MG63 (cell line): Measurements from ENCODE around the gene SEL1L3. TPM values are rescaled to one million over a fixed set of nuclear protein-coding genes. Genes with fewer than 3 reads are reported as not detected.
"Not testable (repeated sequence)": the region's sequence is repeated elsewhere in the genome, so short reads cannot be mapped to it uniquely, and the experiment has no call there.

Experiments
- DNase-seq: peaks from one replicate; pipeline ENCODE4 v3.0.0-alpha.2; 2020
- H3K27me3 ChIP-seq: fragments of 250-450 bp; sonication (Bioruptor Pico); 2 replicates; pipeline ENCODE4 v1.5.1; 2020; ENCODE audit warnings: mild to moderate bottlenecking, moderate library complexity
- H3K36me3 ChIP-seq: fragments of 250-450 bp; sonication (Bioruptor Pico); 2 replicates; pipeline ENCODE4 v1.5.1; 2020; ENCODE audit warnings: mild to moderate bottlenecking, moderate library complexity
- H3K4me3 ChIP-seq: fragments of 250-450 bp; sonication (Bioruptor Pico); 2 replicates; pipeline ENCODE4 v1.5.1; 2020; ENCODE audit warnings: mild to moderate bottlenecking, moderate library complexity
- H3K9me3 ChIP-seq: fragments of 250-450 bp; sonication (Bioruptor Pico); 2 replicates; pipeline ENCODE4 v1.5.1; 2020; ENCODE audit warnings: mild to moderate bottlenecking, moderate library complexity
- total RNA-seq: library from RNA; depleted of rRNA; stranded (reverse); fragments of >200 nt; shearing (Covaris generic); gene quantifications from 2 replicates; pipeline ENCODE4 v1.2.3, GENCODE V29; 2014; ENCODE audit warnings: low replicate concordance

The SEL1L3 gene
- total RNA-seq, 1 experiment from 2014 or later = 37.6 TPM

DNA sequence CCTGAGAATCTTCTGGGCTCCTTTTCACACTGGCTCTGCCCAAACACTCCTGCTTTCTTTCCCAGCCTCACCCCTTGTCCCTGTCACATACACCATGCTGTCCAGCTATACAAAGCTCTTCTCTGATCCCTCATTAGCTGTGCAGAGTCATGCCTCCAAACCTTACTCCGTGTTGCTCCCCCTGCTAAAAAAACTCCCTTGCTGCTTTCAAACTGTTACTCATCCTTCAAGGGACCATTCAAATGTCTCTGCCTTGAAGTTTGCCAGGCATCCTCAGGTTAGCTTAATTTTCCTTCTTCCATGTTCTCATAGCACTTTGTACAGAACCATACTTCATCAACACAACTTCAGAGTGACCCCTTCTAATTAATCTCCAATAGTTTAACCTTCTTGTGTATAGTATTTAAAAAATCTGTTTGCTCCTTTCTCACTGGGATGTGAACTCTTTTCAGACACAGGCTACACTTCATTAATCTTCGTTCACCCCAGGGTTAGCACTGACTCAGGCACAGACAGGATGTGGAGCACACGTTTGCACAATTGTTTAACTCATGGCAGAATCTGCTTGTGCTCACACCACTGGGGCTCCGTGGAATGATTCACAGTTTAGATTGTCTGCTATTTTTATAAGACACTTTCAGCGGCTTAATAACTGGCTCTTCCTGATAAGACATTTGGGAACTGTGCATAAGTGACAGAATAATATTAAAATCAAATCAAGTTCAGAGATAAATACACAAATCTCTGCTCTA, 21.4 kb upstream of the SEL1L3 start:
- Histone ChIP-seq H3K27me3 (no peaks in the 10 kb centered on the region), H3K4me3 (no peak overlapping the region), H3K9me3 (no peaks in the 10 kb centered on the region), H3K36me3 (no peaks in the 10 kb centered on the region)
- peak; percentile 25 for DNase-seq

DNA sequence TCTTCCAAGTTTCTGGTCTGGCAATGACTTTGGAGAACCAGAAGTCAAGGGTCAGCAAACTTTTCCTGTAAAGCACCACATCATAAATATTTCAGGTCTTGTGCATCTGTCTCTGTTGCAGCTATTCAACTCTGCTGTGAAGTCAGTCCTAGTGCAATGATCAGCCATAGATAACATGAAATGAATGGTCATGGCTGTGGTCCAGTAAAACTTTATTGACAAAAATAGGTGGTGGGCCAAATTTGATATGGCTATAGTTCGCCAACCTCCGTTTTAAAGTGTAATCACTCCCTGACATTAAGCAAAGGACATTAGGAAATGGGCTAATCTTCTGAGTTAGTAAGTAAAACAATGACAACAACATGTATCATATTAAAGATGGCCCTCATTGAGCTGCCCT, 20.8 kb upstream of the SEL1L3 start:
- Histone ChIP-seq H3K36me3 (no peaks in the 10 kb centered on the region), H3K27me3 (no peaks in the 10 kb centered on the region), H3K4me3 (no peak overlapping the region), H3K9me3 (no peaks in the 10 kb centered on the region)
- no peak for DNase-seq

DNA sequence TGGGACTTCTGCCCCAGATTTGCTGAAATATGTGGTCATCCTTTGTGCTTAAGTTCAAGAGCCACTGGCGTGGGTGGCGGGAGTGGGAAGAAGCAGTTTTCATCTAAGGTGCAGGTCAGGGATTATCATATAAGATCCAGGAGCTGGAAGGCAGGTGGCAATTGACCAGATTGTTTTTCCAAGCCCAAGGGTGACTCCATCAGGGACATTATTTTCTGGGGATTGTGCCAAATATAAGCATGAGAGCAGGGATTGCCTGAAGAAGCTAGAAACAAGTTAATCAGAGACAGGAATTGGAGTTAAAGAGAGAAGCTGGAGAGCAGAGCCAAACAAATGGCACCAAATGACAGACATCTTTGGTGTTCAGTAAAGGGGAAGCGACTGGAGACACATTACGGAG, 19.4 kb upstream of the SEL1L3 start:
- Histone ChIP-seq H3K36me3 (no peaks in the 10 kb centered on the region), H3K9me3 (no peaks in the 10 kb centered on the region), H3K27me3 (no peaks in the 10 kb centered on the region), H3K4me3 (no peak overlapping the region)
- DNase-seq = no peak

GRCh38 chr4:25881193-25881592, 18.4 kb upstream of the SEL1L3 start:
- no peak for DNase-seq
- Histone ChIP-seq H3K4me3 (no peak overlapping the region), H3K27me3 (no peaks in the 10 kb centered on the region), H3K36me3 (no peaks in the 10 kb centered on the region), H3K9me3 (no peaks in the 10 kb centered on the region)

GRCh38 chr4:25879991-25880651, 17.3 kb upstream of the SEL1L3 start:
- H3K9me3 ChIP-seq = no peaks in the 10 kb centered on the region
- no peak for DNase-seq
- H3K36me3 ChIP-seq = no peaks in the 10 kb centered on the region
- no peaks in the 10 kb centered on the region for H3K27me3 ChIP-seq
- H3K4me3 ChIP-seq = no peak overlapping the region

DNA sequence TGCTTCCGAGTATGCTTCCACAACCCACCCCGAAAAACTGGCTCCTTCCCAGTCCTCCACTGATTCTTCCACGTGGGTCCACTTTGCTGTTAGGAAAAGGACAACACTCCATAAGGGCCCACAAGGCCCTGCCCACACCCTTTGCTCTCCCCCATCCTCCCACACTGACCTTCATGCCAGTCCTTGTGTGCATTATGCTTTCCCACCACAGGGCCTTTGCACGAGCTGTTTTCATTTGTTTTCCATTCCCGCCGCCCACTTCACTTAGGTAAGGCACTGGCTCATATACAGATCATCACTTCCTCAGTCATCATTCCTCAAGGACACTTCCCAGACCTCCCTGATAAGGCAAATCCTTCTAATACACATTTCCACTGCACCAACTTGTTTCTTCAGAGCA, 16.8 kb upstream of the SEL1L3 start:
- H3K27me3 ChIP-seq = no peaks in the 10 kb centered on the region
- H3K9me3 ChIP-seq = no peaks in the 10 kb centered on the region
- H3K4me3 ChIP-seq = no peak overlapping the region
- no peaks in the 10 kb centered on the region for H3K36me3 ChIP-seq
- no peak for DNase-seq

GRCh38 chr4:25879091-25879584, 16.4 kb upstream of the SEL1L3 start:
- Histone ChIP-seq H3K27me3 (no peaks in the 10 kb centered on the region), H3K9me3 (no peaks in the 10 kb centered on the region), H3K36me3 (no peaks in the 10 kb centered on the region), H3K4me3 (no peak overlapping the region)
- no peak for DNase-seq

DNA sequence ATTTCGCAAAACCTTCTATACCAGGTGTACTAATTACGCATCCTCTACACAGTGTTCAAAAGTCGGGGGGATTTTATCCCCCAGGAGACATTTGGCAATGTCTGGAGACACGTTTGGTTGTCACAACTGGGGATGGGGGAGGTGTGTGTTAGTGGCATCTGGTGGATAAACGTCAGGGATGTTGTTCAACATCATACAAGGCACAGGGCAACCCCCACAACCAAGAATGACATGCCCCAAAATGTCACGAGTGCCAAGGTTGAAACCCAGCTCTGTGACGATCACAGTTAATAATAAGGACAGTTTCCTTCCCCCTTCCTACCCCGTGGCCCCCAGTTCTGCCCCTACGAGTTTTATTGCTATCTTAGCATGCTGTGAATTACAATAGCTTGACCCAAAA, 15.9 kb upstream of the SEL1L3 start:
- Histone ChIP-seq H3K36me3 (no peaks in the 10 kb centered on the region), H3K9me3 (no peaks in the 10 kb centered on the region), H3K4me3 (no peak overlapping the region), H3K27me3 (no peaks in the 10 kb centered on the region)
- no peak for DNase-seq

DNA sequence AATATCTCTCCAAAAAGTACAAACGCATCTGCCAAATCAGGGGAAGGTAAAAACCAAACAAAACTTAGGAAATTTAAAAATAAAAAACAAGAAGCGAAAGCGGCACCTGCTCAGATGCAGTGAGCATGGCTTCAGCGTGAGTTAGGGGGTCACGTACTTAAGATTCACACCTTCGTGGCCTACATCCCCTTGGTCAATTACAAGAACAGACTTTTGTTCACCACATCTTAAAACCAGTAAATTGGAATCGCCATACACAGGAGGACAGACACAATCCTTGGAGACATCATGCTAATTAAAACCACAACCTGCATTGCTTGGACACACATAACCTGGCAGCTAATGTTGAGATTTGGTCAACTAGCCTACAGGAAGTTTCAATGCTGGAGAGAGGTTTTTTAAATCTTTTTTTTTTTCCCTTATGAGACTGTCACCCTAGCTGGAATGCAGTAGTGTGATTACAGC, 12.5 kb upstream of the SEL1L3 start:
- Histone ChIP-seq H3K9me3 (no peaks in the 10 kb centered on the region), H3K27me3 (no peaks in the 10 kb centered on the region)
- DNase-seq = no peak

GRCh38 chr4:25874655-25875054, 11.9 kb upstream of the SEL1L3 start:
- DNase-seq = no peak
- H3K4me3 ChIP-seq = no peak overlapping the region
- no peaks in the 10 kb centered on the region for H3K27me3 ChIP-seq
- no peaks in the 10 kb centered on the region for H3K9me3 ChIP-seq
- H3K36me3 ChIP-seq = no peaks in the 10 kb centered on the region

More for the DNA sequence above, 12.5 kb upstream of the SEL1L3 start:
- H3K4me3 ChIP-seq = no peak overlapping the region
- no peaks in the 10 kb centered on the region for H3K36me3 ChIP-seq

GRCh38 chr4:25873632-25874129, 10.9 kb upstream of the SEL1L3 start:
- H3K36me3 ChIP-seq = no peaks in the 10 kb centered on the region
- no peaks in the 10 kb centered on the region for H3K9me3 ChIP-seq
- no peak for DNase-seq
- no peaks in the 10 kb centered on the region for H3K27me3 ChIP-seq
- H3K4me3 ChIP-seq = no peak overlapping the region

DNA sequence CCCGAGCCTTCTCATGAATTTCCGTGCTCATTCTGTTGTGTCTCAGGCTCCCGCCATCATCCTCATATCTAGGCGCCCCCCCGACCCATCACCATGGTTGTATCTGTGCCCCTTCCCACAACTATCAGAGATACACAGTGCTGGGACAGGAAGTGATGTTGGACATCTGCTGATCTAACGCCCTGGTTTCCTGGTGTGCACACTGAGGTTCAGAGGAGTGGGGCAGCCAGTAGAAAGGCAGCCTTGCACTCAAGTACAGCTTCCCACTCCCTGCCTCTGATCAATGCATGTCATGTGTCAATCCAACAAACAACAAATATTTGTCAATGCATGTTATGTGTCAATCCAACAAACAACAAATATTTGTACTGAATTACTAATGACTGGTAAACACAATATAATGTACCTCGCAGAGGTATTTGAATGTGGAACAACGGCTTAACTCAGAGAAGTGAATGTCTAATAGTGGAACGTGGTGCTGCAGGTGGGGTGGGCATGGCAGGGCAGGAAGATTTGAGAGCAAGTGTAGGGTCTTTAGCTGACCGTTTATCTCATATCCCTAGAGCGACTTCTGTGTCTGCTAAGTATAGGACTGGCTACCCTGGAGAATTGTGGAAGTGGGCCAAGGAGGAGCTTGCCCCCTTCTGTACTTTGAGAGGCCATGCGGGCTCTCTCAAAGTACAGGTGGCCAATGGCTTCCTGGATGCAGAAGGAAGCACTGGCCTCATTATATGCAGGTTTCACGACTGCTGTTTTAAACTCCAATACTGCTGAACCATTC, 10.3 kb upstream of the SEL1L3 start:
- Histone ChIP-seq H3K9me3 (no peaks in the 10 kb centered on the region), H3K27me3 (no peaks in the 10 kb centered on the region), H3K4me3 (no peak overlapping the region), H3K36me3 (no peaks in the 10 kb centered on the region)
- no peak for DNase-seq

GRCh38 chr4:25870081-25870480, 7.3 kb upstream of the SEL1L3 start:
- Histone ChIP-seq H3K9me3 (no peaks in the 10 kb centered on the region), H3K4me3 (no peak overlapping the region), H3K36me3 (no peaks in the 10 kb centered on the region), H3K27me3 (no peaks in the 10 kb centered on the region)
- no peak for DNase-seq

DNA sequence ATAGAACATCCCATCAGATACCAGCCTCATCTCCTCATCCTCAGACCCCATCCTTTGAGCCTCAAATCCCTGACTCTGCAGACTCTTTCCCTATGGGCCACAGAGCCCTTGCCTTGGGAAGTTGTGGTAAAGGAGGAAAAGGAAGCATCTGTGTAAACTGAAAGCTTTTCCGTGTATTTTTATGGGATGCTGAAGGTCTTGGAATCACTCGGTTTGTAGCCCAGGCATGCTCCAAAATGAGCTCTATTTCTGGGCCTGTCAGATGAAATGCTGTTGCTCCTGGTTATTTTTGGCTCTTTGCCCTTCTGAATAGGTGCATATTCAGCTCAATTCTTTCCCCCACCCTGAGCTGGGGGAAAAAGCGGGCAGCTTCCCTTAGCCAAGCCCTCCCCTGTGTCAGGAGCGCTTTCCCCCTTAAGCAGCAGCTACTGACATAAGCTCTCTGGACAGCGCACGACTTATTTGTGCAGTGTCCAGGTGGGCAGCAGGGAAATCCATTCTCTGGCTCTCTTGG, 5.0 kb upstream of the SEL1L3 start:
- no peaks in the 10 kb centered on the region for H3K27me3 ChIP-seq
- H3K9me3 ChIP-seq = no peaks in the 10 kb centered on the region
- no peaks in the 10 kb centered on the region for H3K36me3 ChIP-seq
- DNase-seq = no peak
- H3K4me3 ChIP-seq = no peak overlapping the region

DNA sequence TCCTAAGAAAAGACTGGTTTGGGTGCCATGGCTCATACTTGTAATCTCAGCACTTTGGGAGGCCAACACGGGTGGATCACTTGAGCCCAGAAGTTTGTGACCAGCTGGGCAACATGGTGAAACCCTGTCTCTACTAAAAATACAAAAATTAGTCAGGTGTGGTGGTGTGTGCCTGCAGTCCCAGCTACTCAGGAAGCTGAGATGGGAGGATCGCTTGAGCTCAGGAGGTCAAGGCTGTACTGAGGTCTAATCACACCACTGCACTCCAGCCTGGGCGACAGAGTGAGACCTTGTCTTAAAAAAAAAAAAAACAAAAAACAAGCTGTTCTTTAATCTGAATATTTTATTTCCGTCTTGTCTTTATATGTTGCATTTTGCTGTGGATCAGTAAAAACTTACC, 3.6 kb upstream of the SEL1L3 start:
- DNase-seq, H3K4me3 ChIP-seq, H3K36me3 ChIP-seq, H3K27me3 ChIP-seq, H3K9me3 ChIP-seq: not testable (repeated sequence)

DNA sequence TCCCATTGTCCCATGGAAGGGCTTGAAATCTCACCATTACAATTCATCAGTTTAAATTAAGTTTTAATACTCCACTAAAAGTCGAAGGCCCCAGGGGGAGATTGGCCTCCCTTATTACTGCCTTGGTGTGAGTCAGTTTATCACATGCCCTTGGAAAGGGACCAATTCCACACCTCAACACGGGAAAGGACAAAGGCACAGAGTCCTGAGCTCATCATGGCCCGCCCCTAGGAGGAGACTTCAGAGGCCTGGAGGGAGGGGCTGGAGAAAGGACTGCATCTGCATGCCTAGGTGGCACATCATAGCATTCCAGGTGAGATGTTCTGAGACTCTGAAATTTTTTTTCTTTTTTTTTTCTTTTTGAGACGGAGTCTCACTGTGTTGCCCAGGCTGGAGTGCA, 2.8 kb upstream of the SEL1L3 start:
- H3K4me3 ChIP-seq = no peak overlapping the region
- no peaks in the 10 kb centered on the region; the same call in 1 of the 2 replicates for H3K36me3 ChIP-seq
- H3K27me3 ChIP-seq = no peaks in the 10 kb centered on the region
- no peaks in the 10 kb centered on the region for H3K9me3 ChIP-seq
- peak; percentile 15 for DNase-seq
